Activated naive CD4-positive, alpha-beta T cell (primary cell): ENCODE measurements around the gene TCEA3.

Experiments used
- DNase-seq, 4 experiments: peaks; one replicate each; lab custom pipeline; 2025; lab: John Stamatoyannopoulos, UW

TCEA3 gene

GRCh38 chr1:23446661-23447310 is 22.2 kb upstream of the TCEA3 start:
- no peak for DNase-seq

DNA sequence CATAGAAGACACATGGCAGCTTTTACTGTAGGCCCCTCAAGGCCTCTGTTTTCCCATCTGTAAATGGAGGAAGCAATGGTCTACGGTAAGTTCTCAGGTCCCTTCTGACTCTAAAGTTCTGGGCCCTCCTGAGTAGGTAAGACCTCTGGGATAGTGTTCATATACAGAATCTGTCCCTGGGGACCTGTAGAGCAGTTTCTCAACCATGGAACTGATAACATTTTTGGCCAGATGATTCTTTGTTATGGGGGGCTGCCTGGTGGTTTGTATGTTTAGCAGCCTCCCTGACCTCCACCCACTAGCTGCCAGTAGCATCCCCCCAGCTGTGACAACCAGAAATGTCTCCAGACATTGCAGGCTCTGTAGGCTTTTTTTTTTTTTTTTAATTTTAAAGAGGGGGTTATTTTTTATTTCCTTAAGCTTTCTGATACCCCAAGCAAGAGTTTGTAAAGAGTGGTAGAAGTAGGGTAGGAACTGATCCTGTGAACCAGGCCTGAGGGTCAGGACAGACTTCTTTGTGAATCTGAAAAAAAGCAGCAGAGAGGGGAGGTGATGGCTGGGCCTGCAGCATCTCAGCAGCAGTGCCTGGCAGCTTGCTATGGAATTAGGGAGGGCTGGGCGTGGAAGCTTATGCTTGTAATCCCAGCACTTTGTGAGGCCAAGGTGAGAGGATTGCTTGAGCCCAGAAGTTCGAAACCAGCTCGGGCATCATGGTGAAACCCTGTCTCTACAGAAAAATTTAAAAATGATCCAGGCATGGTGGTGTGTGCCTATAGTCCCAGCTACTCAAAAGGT is 20.2 kb upstream of the TCEA3 start:
- DNase-seq: no peak

DNA sequence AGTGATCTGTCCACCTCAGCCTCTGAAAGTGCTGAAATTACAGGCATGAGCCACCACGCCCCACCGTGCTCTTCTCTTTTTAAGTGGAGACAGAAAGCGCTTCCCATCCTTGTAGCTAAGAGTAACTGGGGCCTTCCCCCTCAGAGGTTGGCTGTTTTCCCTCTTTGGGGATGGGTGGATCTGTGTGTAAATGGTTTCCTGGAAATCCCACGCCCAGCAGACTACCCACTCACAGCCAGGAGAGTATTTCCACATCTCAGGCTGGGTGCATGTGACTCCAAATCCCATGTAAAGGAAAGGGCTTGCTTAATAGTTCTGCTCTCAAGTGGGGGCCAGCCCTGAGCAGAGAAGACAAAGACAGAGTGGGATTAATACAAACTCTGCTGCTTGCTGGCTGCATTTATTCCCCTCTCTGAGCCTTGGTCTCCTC is 19.6 kb upstream of the TCEA3 start:
- DNase-seq: no peak

DNA sequence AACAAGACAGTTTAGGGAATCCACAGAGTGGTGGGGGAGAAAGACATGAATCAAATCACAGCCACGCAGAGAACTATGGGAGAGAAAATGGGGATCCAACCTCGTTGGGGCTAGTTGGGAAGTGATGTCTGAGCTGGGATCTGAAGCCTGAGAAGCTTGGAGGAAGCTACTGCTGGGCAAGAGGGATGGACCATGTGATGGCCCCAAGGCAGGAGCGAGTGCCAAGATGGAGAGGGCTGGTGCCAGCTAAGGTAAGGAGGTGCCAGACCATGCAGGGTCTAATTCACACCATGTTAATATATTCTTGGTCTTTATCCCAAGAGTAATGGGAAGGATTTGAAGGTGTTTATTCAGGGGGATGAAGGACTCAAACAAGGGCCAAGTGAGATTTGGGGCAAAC is 18.2 kb upstream of the TCEA3 start:
- DNase-seq: no peak

DNA sequence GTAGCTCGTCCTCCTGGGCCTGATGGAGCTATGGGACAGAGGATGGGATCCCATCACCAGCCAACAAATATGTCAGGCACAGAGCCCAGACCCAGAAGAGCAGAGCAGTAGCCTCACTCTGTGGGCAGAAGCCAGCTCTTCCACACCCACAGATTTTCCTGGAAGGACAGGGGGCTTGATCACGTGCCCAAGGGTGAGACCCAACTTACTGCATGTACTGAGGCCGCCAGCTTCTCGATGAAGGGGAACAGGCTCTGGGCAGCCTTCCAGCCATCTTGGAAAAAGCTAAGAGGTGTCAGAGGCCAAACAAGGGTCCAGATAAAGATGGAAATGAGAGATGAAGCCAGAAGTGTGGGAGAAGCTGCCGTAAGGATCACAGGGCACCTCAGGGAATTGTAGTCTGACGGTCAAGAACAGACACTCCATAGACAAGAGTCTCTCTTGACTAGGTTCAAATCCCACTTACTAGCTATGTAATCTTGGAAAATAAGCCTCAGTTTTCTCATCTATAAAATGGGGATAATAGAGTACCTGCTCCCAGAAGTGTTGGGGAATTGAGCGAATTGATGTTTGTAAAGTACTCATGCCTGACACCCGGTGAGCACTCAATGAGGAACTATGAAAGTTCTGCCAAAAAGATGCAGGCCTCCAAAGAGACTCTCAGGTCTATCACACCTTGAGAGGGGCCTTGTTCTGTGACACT is 17.0 kb upstream of the TCEA3 start:
- no peak for DNase-seq

GRCh38 chr1:23438545-23438944 is 14.0 kb upstream of the TCEA3 start:
- no peak for DNase-seq

- no peak for DNase-seq
These were observed 12.8 kb upstream of the TCEA3 start for GRCh38 chr1:23437355-23437664.

DNA sequence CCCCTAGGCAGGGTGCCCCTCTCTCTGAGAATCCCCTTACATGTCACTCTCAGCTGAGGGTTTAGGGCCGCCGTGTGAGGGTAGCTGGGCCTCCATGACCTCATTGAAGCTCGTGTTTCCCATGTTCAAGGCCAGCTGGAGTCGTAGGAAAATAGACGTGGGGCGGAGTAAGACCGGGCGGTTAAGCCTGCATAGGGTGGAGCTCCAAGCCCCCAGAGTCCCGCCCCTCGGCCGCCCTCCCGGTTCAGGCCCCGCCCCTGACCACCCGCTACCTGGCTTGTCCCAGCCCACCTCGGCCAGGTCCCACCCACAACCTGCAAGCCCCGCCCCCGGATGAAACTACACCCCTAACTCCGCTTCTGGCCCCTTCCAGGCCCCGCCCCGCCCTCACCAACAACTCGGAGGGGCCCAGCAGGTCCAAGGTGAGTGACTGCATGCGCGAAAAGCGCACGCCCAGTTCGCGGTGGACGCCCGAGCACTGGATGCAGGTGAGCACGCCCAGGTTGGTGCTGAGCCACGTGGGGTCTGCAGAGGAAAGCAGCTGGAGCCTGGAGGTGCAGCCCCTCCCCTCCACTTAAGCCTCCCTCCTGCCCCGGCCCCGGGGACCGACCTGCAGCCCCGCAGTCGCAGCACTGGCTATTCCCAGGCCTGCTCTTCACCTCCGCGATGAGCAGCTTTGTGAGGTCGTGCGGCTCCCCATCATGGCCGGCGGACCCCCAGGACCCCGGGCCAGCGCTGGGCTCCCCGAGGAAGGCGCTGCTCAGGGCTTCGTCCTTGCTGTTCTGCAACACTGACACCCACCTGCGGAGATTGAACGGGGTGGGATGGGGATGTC is 12.2 kb upstream of the TCEA3 start:
- peak in 2 of 4 experiments; percentile 8 to 14 for DNase-seq

- no peak for DNase-seq
These were observed 9.8 kb upstream of the TCEA3 start for GRCh38 chr1:23434260-23434775.

DNA sequence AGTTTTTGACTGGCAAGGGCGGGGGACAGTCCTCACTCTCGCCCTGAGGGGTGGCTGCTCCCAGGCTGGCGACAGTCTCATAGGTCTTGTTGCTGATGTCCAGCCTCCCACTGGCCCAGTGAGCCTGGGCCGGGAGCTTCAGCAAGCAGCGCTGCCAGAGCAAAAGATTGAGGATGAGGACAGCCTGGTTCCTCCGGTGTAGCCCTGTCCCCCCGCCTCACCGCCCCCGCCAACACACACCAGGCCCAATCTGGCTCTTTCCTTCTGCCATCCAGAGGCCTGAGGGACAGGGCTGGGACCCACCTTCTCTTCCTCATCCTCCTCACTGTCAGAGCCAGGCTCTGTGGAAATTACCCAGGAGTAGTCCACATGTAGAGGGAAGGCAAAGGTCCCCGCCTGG is 8.6 kb upstream of the TCEA3 start:
- no peak for DNase-seq

GRCh38 chr1:23431431-23431830 is 6.9 kb upstream of the TCEA3 start:
- no peak for DNase-seq

GRCh38 chr1:23430803-23431202 is 6.3 kb upstream of the TCEA3 start:
- no peak for DNase-seq

GRCh38 chr1:23428136-23428905 is 3.8 kb upstream of the TCEA3 start:
- DNase-seq: no peak

GRCh38 chr1:23427550-23427949 is 3.0 kb upstream of the TCEA3 start:
- DNase-seq: no peak

- no peak for DNase-seq
These were observed 2.3 kb upstream of the TCEA3 start for GRCh38 chr1:23426828-23427227.

DNA sequence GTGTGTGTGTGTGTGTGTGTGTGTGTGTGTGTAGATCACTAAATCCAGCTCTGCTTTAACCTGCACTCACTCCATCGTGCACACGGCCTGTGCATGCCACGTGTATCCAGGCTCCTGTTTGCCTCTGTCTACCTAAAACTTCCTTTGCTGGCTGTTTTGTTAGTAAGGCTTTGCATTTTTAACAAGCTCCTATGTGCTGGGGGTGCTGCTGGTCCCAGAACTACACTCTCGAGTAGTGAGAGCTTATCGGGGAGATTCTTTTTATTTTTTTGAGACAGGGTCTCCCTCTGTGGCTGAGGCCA is 596 bp upstream of the TCEA3 start:
- no peak for DNase-seq

DNA sequence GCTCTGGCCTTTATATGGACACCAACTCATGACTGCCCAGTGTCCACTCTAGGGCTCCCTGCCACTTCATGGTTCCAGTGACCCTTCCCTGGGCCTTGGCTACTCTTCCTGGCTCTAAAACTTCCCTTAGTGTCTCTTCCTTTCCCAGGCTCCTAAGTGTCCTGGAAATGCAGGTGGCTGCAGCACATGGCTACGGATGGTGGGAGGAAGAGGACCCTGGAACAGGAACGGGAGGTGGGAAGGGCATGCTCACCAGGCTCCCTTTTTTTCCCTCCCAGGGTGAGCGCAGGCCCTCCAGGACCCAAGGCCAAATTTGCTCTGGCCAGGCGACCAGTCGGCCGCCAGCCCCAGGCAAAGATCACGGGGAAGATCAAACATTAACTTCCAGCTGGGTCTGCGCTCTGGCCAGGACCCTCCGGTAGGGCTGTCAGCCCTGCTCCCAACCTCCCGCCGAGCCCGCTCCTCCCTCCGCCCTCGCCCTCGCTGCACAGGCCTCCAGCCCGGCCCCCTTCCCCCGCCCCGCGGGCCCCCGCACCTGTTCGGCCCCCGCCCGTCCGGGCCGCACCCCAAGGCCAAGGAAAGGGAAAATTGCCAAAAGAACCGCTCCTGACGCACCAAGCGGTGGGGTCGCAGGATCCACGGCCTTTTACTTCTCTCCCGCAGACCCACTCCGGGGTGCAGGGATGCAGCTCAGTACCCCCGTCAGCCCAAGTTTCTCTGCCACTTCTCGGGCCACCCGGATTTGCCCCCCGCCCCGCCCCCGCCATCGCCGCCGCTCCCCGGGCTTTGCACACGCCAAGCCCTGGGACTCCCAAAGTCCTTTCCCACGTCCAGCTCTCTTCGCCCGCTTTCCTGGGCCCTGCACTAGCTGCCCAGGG is 894 bp downstream of the TCEA3 start:
- peak in 1 of 4 experiments; percentile 21 for DNase-seq

- DNase-seq: no peak
These were observed 1.6 kb downstream of the TCEA3 start for GRCh38 chr1:23422941-23423340.

- peak in 2 of 4 experiments; percentile 32 to 47 for DNase-seq
These were observed 2.2 kb downstream of the TCEA3 start for GRCh38 chr1:23422241-23422877.

DNA sequence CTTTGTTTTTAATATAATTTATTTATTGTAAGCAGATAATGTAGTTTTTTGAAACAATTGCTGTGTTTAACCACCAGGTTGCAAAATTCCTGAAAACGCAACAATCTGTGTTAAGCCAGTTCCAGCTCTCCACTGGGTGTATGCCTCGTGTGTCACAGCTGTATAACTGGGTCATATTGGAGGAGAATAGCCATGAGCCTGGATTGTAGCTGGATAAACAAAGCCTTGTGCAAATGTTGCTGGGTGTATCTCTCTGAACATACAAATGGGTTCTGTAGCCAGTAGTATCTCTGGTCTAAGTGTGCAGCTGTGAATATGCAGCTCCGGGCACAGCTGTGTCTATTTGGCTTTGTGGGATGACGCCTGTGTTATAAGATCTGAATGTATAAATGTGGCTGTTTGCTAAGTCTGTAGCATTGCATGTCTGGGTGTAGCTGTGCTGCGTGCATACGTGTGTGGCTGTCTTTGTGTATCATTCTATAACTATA is 2.8 kb downstream of the TCEA3 start:
- DNase-seq: no peak
